Measurements from ENCODE around the gene TROAP.
A peak's percentile ranks its signal among the peaks of the same experiment; 100 is the strongest.

TROAP gene

GRCh38 chr12:49357103-49357678 is 34.1 kb downstream of the TROAP start:
- POLR2A ChIA-PET: interaction anchor here (0.6 to 1.9 kb wide), 7 partner anchors 9 to 156 kb away, joined by 3 to 7 read pairs (median 4); partner anchors contain the start of gene SPATS2
- TF ChIP-seq ZNF654 (tag by site-specific recombination; IDR thresholded peaks at IDR 0.05; ENCODE audit: low read depth): peak; percentile 48
- TF ChIP-seq PRDM6 (tag by site-specific recombination; IDR thresholded peaks at IDR 0.05): 0 out of 2 replicates have a peak, but pooled peaks have one; percentile 15
- no peak for TF ChIP-seq ZNF513 (tag by site-specific recombination; IDR thresholded peaks at IDR 0.05)
- no peak for TF ChIP-seq ZNF398 (tag by site-specific recombination; IDR thresholded peaks at IDR 0.05)
- CTCF ChIA-PET: interaction anchor here (0.6 to 11.9 kb wide), 34 partner anchors 9 to 840 kb away, joined by 3 to 517 read pairs (median 11); partner anchors contain the start of genes C1QL4, DNAJC22, PRPH and SPATS2
- Histone ChIP-seq H3K27ac (ENCODE audit: extremely low read depth, low read depth, low read length) (no peak overlapping the region), H3K4me1 (ENCODE audit: control insufficient read depth, insufficient read depth, low read length) (no peaks in the 10 kb centered on the region), H3K4me3 (ENCODE audit: low read depth, low read length) (no peak overlapping the region), H3K9me3 (ENCODE audit: control insufficient read depth, insufficient read depth, low read depth, low read length) (no peaks in the 10 kb centered on the region), H3K36me3 (ENCODE audit: control insufficient read depth in 2 of 2, insufficient read depth in 1 of 2, low read length in 2 of 2) (no peaks in the 10 kb centered on the region)

GRCh38 chr12:49358483-49359141 is 35.6 kb downstream of the TROAP start:
- Histone ChIP-seq H3K4me1 (ENCODE audit: control insufficient read depth, insufficient read depth, low read length) (no peaks in the 10 kb centered on the region), H3K36me3 (ENCODE audit: control insufficient read depth in 2 of 2, insufficient read depth in 1 of 2, low read length in 2 of 2) (no peaks in the 10 kb centered on the region), H3K9me3 (ENCODE audit: control insufficient read depth, insufficient read depth, low read depth, low read length) (no peaks in the 10 kb centered on the region), H3K27ac (ENCODE audit: extremely low read depth, low read depth, low read length) (no peak overlapping the region), H3K4me3 (ENCODE audit: low read depth, low read length) (no peak overlapping the region)
- ChIA-PET CTCF (interaction anchor here (0.6 to 11.9 kb wide), 72 partner anchors 8 to 427 kb away, joined by 3 to 517 read pairs (median 5); partner anchors contain the start of genes C1QL4, DNAJC22, KCNH3 and PRPF40B), POLR2A (interaction anchor here (0.6 to 1.9 kb wide), 14 partner anchors 9 to 967 kb away, joined by 3 to 14 read pairs (median 5); partner anchors contain the start of gene SPATS2)
- TF ChIP-seq ZNF560 (tag by site-specific recombination; IDR thresholded peaks at IDR 0.05; ENCODE audit: borderline replicate concordance) (no peak), ZFHX2 (tag by site-specific recombination; conservative IDR thresholded peaks at IDR 0.05) (no peak), ZNF580 (tag by site-specific recombination; IDR thresholded peaks at IDR 0.05) (no peak), HOXA7 (CRISPR knock-in tag; IDR thresholded peaks at IDR 0.05; ENCODE audit: borderline replicate concordance) (no peak), ZNF623 (tag by site-specific recombination; IDR thresholded peaks at IDR 0.05) (no peak), HOXD13 (CRISPR knock-in tag; IDR thresholded peaks at IDR 0.05; ENCODE audit: borderline replicate concordance) (no peak), ZNF677 (tag by site-specific recombination; IDR thresholded peaks at IDR 0.05) (no peak), ZNF23 (tag by site-specific recombination; IDR thresholded peaks at IDR 0.05; ENCODE audit: borderline replicate concordance) (no peak), ZNF645 (tag by site-specific recombination; IDR thresholded peaks at IDR 0.05) (no peak), ZFP37 (tag by site-specific recombination; IDR thresholded peaks at IDR 0.05) (no peak), ZNF518A (tag by site-specific recombination; conservative IDR thresholded peaks at IDR 0.05; ENCODE audit: low read depth) (no peak), ZNF629 (tag by site-specific recombination; IDR thresholded peaks at IDR 0.05) (no peak), SP7 (tag by site-specific recombination; IDR thresholded peaks at IDR 0.05) (peak; percentile 54; the same call in 1 of the 2 replicates), TCF7L2 (IDR thresholded peaks at IDR 0.05; ENCODE audit: borderline replicate concordance, low read depth, low read length) (no peak), ZNF354C (tag by site-specific recombination; IDR thresholded peaks at IDR 0.05; ENCODE audit: borderline replicate concordance, low read depth) (no peak), ZSCAN16 (tag by site-specific recombination; IDR thresholded peaks at IDR 0.05) (no peak)

All from HEK293 (cell line).